Erythroblast (primary cell): ENCODE results near the gene MGAT5.

ENCODE experiments used
- GATA1 ChIP-seq: IDR thresholded peaks from 2 replicates; pipeline ENCODE4 v1.6.1; 2011; ENCODE audit warnings: low read depth, mild to moderate bottlenecking, control low read depth, low read length, moderate library complexity
- POLR2A ChIP-seq: IDR thresholded peaks from 2 replicates; pipeline ENCODE4 v1.6.1; 2011; ENCODE audit warnings: mild to moderate bottlenecking, low read length

GRCh38 chr2:134445985-134446382 lies 192.1 kb downstream of the MGAT5 start:
- no peak for TF ChIP-seq POLR2A
- no peak for TF ChIP-seq GATA1
